ENCODE measurements around the gene PEDS1. TPM values are rescaled to one million over a fixed set of nuclear protein-coding genes. Genes with fewer than 3 reads are reported as not detected.

The PEDS1 gene
- total and polyA plus RNA-seq, 4 donors = 4.8 to 19.3 (median 8.6) TPM

DNA sequence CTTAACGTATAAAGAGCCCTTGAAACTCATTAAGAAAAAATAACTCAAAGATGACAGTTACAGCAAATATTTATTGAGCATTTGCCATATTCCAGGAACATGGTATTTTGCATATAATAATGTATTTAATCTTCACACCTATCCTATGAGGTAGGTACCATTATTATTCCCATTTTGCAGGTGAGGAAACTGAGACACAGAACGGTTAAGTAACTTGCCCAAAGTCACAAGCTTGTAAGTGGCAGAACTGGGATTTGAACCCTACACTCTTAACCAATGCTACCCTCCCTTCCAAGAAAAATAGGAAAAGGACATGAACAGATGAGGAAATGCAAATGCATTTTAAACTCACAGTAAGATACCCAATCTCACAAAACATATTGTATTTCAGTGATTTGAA, 35.3 kb downstream of the PEDS1 start:
- WGBS = 77% methylated on average over 2 of the region's 2 CpGs
- TF ChIP-seq, protein P1, sequence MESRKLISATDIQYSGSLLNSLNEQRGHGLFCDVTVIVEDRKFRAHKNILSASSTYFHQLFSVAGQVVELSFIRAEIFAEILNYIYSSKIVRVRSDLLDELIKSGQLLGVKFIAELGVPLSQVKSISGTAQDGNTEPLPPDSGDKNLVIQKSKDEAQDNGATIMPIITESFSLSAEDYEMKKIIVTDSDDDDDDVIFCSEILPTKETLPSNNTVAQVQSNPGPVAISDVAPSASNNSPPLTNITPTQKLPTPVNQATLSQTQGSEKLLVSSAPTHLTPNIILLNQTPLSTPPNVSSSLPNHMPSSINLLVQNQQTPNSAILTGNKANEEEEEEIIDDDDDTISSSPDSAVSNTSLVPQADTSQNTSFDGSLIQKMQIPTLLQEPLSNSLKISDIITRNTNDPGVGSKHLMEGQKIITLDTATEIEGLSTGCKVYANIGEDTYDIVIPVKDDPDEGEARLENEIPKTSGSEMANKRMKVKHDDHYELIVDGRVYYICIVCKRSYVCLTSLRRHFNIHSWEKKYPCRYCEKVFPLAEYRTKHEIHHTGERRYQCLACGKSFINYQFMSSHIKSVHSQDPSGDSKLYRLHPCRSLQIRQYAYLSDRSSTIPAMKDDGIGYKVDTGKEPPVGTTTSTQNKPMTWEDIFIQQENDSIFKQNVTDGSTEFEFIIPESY (IDR thresholded peaks at IDR 0.05) = no peak
- TF ChIP-seq FOXA1 (IDR thresholded peaks at IDR 0.05) = no peak
- no peak for TF ChIP-seq FOXA2 (IDR thresholded peaks at IDR 0.05)
- H3K36me3 ChIP-seq (ENCODE audit: control insufficient read depth in 4 of 4, insufficient read depth in 3 of 4, low read depth in 1 of 4, low read length in 3 of 4) = no peaks in the 10 kb centered on the region

DNA sequence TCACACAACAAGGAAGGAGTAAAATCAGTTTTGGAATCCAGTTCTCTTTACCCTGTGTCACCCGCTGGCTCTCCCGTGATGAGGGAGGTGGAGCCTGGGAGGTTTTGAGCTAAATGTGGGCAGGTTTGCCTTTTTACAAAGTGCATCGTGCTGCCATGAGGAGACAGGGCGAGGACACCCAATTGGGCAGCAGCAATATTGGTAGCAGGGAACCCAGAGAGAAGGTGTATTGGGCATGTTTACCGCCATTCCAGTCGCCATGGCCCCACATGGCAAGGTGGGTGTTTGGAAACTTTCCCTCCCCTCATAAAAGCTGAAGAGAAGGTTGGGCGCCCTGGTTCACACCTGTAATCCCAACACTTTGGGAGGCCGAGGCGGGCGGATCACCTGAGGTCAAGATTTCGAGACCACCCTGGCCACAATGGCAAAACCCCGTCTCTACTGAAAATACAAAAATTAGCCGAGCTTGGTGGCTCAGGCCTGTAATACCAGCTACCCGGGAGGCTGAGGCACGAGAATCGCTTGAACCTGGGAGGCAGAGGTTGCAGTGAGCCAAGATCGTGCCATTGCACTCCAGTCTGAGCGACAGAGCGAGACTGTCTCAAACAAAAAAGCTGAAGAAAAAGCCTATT, 37.0 kb downstream of the PEDS1 start:
- H3K27me3 ChIP-seq (ENCODE audit: control insufficient read depth in 4 of 4, insufficient read depth in 4 of 4, low read length in 3 of 4) = no peaks in the 10 kb centered on the region
- no peak for DNase-seq (ENCODE audit: low spot score)
- no peaks in the 10 kb centered on the region for H3K9me3 ChIP-seq (ENCODE audit: control insufficient read depth in 4 of 4, low read length in 3 of 4)
- H3K4me1 ChIP-seq (ENCODE audit: control insufficient read depth in 4 of 4, insufficient read depth in 4 of 4, low read length in 3 of 4) = peaks cover 6 to 46% (median 39%) of the 10 kb centered on the region in 4 donors
- TF ChIP-seq YY1 (IDR thresholded peaks at IDR 0.05) (no peak), RAD21 (IDR thresholded peaks at IDR 0.05) (no peak), NR2F2 (IDR thresholded peaks at IDR 0.05) (no peak), JUND (IDR thresholded peaks at IDR 0.05) (no peak), HNF4G (IDR thresholded peaks at IDR 0.05) (no peak)
- TF ChIP-seq, protein P2, sequence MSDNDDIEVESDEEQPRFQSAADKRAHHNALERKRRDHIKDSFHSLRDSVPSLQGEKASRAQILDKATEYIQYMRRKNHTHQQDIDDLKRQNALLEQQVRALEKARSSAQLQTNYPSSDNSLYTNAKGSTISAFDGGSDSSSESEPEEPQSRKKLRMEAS (IDR thresholded peaks at IDR 0.05) = no peak
- TF ChIP-seq, protein P1 (IDR thresholded peaks at IDR 0.05) = no peak
- WGBS = 90% methylated on average over 19 of the region's 19 CpGs
- H3K9ac ChIP-seq (ENCODE audit: low read depth in 1 of 2, low read length in 2 of 2) = peak overlapping the region in 1 of 2 donors; percentile 98
- peak overlapping the region in 2 of 3 donors; percentile 20 to 88 for H3K4me3 ChIP-seq (ENCODE audit: low read depth in 1 of 3, low read length in 3 of 3)
- H3K36me3 ChIP-seq (ENCODE audit: control insufficient read depth in 4 of 4, insufficient read depth in 3 of 4, low read depth in 1 of 4, low read length in 3 of 4) = no peaks in the 10 kb centered on the region
- peak overlapping the region; percentile 62 to 81 for H3K27ac ChIP-seq (ENCODE audit: low read depth in 1 of 2, low read length in 2 of 2)

More for the DNA sequence above, 35.3 kb downstream of the PEDS1 start:
- no peak for DNase-seq (ENCODE audit: low spot score)
- no peak overlapping the region for H3K4me3 ChIP-seq (ENCODE audit: low read depth in 1 of 3, low read length in 3 of 3)
- H3K9ac ChIP-seq (ENCODE audit: low read depth in 1 of 2, low read length in 2 of 2) = no peak overlapping the region
- no peak overlapping the region for H3K27ac ChIP-seq (ENCODE audit: low read depth in 1 of 2, low read length in 2 of 2)
- no peaks in the 10 kb centered on the region for H3K27me3 ChIP-seq (ENCODE audit: control insufficient read depth in 4 of 4, insufficient read depth in 4 of 4, low read length in 3 of 4)
- no peaks in the 10 kb centered on the region for H3K9me3 ChIP-seq (ENCODE audit: control insufficient read depth in 4 of 4, low read length in 3 of 4)
- H3K4me1 ChIP-seq (ENCODE audit: control insufficient read depth in 4 of 4, insufficient read depth in 4 of 4, low read length in 3 of 4) = peaks cover 5 to 44% (median 36%) of the 10 kb centered on the region in 4 donors

DNA sequence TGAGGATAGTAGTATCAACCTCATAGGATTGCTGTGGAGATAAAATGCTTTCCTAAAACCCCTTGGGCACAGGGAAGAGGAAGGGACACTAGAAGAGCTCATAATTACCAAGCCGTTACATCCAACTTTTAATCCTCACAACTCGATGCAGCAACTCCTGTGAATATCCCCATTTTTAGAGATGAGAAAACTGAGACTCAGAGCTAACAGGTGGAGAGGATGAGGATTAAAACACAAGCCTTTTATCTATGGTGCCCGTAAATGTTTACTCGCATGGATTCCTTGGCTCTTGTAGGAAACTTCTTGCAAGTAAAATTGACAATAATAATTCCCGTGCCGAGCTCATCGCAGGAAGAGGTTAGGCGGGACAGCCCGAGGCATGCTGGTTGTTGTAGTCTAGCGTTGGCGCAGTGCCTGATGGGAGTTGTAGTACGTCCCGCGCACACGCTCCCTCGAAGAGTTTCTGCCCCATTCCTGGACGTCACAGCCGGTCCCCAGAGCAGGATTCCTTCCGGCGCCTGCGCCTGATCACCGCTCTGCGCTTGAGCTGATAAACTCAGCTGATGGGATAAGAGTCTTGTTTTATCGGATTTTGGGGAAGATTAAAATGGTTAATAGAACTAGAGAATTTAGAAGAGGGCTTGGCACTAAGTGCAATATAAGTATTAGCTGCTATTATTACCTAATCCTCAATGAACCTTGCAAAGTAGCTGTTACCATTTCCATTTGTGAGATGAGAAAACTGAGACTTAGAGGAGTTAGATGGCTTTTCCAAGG, 37.7 kb downstream of the PEDS1 start:
- Histone ChIP-seq H3K4me1 (ENCODE audit: control insufficient read depth in 4 of 4, insufficient read depth in 4 of 4, low read length in 3 of 4) (peaks cover 9 to 46% (median 40%) of the 10 kb centered on the region in 4 donors), H3K4me3 (ENCODE audit: low read depth in 1 of 3, low read length in 3 of 3) (peak overlapping the region; percentile 61 to 88 (median 68)), H3K9me3 (ENCODE audit: control insufficient read depth in 4 of 4, low read length in 3 of 4) (no peaks in the 10 kb centered on the region), H3K9ac (ENCODE audit: low read depth in 1 of 2, low read length in 2 of 2) (peak overlapping the region; percentile 58 to 98), H3K27me3 (ENCODE audit: control insufficient read depth in 4 of 4, insufficient read depth in 4 of 4, low read length in 3 of 4) (no peaks in the 10 kb centered on the region), H3K36me3 (ENCODE audit: control insufficient read depth in 4 of 4, insufficient read depth in 3 of 4, low read depth in 1 of 4, low read length in 3 of 4) (no peaks in the 10 kb centered on the region), H3K27ac (ENCODE audit: low read depth in 1 of 2, low read length in 2 of 2) (peak overlapping the region; percentile 62 to 81)
- WGBS = under 1% methylated on average over 24 of the region's 24 CpGs
- DNase-seq (ENCODE audit: low spot score) = peak; percentile 94
- peak; percentile 68 to 93 for TF ChIP-seq GABPA (IDR thresholded peaks at IDR 0.05 in 1 of 2, conservative IDR thresholded peaks at IDR 0.05 in 1 of 2)
- TF ChIP-seq, protein P2 (IDR thresholded peaks at IDR 0.05) = peak; percentile 83
- TF ChIP-seq, protein P1 (IDR thresholded peaks at IDR 0.05) = peak; percentile 29
- peak; percentile 81 for TF ChIP-seq YY1 (IDR thresholded peaks at IDR 0.05)
- peak; percentile 49 for TF ChIP-seq SP1 (IDR thresholded peaks at IDR 0.05)
- TF ChIP-seq NR2F2 (IDR thresholded peaks at IDR 0.05) = no peak
- peak in 1 of 2 donors; percentile 29 for TF ChIP-seq RAD21 (IDR thresholded peaks at IDR 0.05)
- no peak for TF ChIP-seq EGR1 (IDR thresholded peaks at IDR 0.05; ENCODE audit: low read depth in 2 of 2)
- TF ChIP-seq, protein P3, sequence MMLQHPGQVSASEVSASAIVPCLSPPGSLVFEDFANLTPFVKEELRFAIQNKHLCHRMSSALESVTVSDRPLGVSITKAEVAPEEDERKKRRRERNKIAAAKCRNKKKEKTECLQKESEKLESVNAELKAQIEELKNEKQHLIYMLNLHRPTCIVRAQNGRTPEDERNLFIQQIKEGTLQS (IDR thresholded peaks at IDR 0.05) = no peak
- no peak for TF ChIP-seq FOXA1 (IDR thresholded peaks at IDR 0.05)
- peak in 1 of 2 donors; percentile 23 for TF ChIP-seq HNF4A (conservative IDR thresholded peaks at IDR 0.05)
- no peak for TF ChIP-seq HNF4G (IDR thresholded peaks at IDR 0.05)
- peak; percentile 7 to 32 for TF ChIP-seq RXRA (IDR thresholded peaks at IDR 0.05)
- TF ChIP-seq, protein P4, sequence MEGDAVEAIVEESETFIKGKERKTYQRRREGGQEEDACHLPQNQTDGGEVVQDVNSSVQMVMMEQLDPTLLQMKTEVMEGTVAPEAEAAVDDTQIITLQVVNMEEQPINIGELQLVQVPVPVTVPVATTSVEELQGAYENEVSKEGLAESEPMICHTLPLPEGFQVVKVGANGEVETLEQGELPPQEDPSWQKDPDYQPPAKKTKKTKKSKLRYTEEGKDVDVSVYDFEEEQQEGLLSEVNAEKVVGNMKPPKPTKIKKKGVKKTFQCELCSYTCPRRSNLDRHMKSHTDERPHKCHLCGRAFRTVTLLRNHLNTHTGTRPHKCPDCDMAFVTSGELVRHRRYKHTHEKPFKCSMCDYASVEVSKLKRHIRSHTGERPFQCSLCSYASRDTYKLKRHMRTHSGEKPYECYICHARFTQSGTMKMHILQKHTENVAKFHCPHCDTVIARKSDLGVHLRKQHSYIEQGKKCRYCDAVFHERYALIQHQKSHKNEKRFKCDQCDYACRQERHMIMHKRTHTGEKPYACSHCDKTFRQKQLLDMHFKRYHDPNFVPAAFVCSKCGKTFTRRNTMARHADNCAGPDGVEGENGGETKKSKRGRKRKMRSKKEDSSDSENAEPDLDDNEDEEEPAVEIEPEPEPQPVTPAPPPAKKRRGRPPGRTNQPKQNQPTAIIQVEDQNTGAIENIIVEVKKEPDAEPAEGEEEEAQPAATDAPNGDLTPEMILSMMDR (IDR thresholded peaks at IDR 0.05; ENCODE audit: low read depth, low read length, missing input control) = no peak
- peak in 1 of 2 donors; percentile 29 for TF ChIP-seq JUND (IDR thresholded peaks at IDR 0.05)
